Thymus (tissue), 11 donors: ENCODE measurements around the gene CLEC4F. TPM values are rescaled to one million over a fixed set of nuclear protein-coding genes. Genes with fewer than 3 reads are reported as not detected.

Experiments used
- DNase-seq, 9 donors: peaks; one replicate each; pipeline ENCODE4 v3.0.0-alpha.2; 2013; ENCODE audit warnings: low spot score in 9 of 9, low read depth in 6 of 9, missing footprints in 1 of 9
- H3K27ac ChIP-seq, 2 donors: one replicate each; pipeline ENCODE4 v1.5.1; 2013; ENCODE audit warnings: control low read depth in 1 of 2, low read depth in 1 of 2, low read length in 1 of 2, mild to moderate bottlenecking in 1 of 2, moderate library complexity in 1 of 2
- H3K27me3 ChIP-seq, 2 donors: one replicate each; pipeline ENCODE4 v1.5.1; 2013; ENCODE audit warnings: low read length in 1 of 2; ENCODE audit not compliant: control insufficient read depth in 2 of 2, insufficient read depth in 1 of 2
- H3K36me3 ChIP-seq, 2 donors: one replicate each; pipeline ENCODE4 v1.5.1; 2013; ENCODE audit warnings: low read length in 1 of 2, mild to moderate bottlenecking in 1 of 2, moderate library complexity in 1 of 2; ENCODE audit not compliant: control insufficient read depth in 2 of 2, insufficient read depth in 2 of 2
- H3K4me1 ChIP-seq, 2 donors: one replicate each; pipeline ENCODE4 v1.5.1; 2013; ENCODE audit warnings: low read length in 2 of 2; ENCODE audit not compliant: control insufficient read depth in 2 of 2, insufficient read depth in 2 of 2
- H3K4me3 ChIP-seq, 2 donors: one replicate each; pipeline ENCODE4 v1.5.1; 2013; ENCODE audit warnings: low read length in 2 of 2, control low read depth in 1 of 2, mild to moderate bottlenecking in 1 of 2
- H3K9me3 ChIP-seq, 2 donors: one replicate each; pipeline ENCODE4 v1.5.1; 2013; ENCODE audit warnings: low read length in 1 of 2, mild to moderate bottlenecking in 1 of 2; ENCODE audit not compliant: control insufficient read depth in 2 of 2, insufficient read depth in 1 of 2
- WGBS: extraction: QIAGEN DNeasy Blood & Tissue Kit; methylation state at CpG from one replicate; pipeline ENCODE4 v1.1.7; 2013; 5-methylcytosine and 5-hydroxymethylcytosine counted together
- polyA plus RNA-seq: library from polyadenylated mRNA; stranded (reverse); fragments of 200-250 nt; gene quantifications from one replicate; pipeline ENCODE4 v1.2.3, GENCODE V29; 2013
- total RNA-seq: library from RNA; stranded (reverse); fragments of 120-200 nt; gene quantifications from one replicate; pipeline ENCODE4 v1.2.4, GENCODE V29; 2013
- donor health status: healthy.

The CLEC4F gene
- total and polyA plus RNA-seq, 2 donors, result 0.09 to 0.25 TPM

GRCh38 chr2:70829916-70830315 is 9.5 kb upstream of the CLEC4F start:
- no peaks in the 10 kb centered on the region for H3K9me3 ChIP-seq
- DNase-seq, result no peak
- H3K4me3 ChIP-seq, result no peak overlapping the region
- H3K27me3 ChIP-seq, result no peaks in the 10 kb centered on the region
- no peaks in the 10 kb centered on the region for H3K36me3 ChIP-seq
- WGBS, result 90% methylated on average over 1 of the region's 1 CpG
- no peaks in the 10 kb centered on the region for H3K4me1 ChIP-seq
- no peak overlapping the region for H3K27ac ChIP-seq

GRCh38 chr2:70828914-70829824 is 8.8 kb upstream of the CLEC4F start:
- H3K9me3 ChIP-seq, result no peaks in the 10 kb centered on the region
- no peak overlapping the region for H3K27ac ChIP-seq
- no peaks in the 10 kb centered on the region for H3K36me3 ChIP-seq
- no peak overlapping the region for H3K4me3 ChIP-seq
- no peaks in the 10 kb centered on the region for H3K27me3 ChIP-seq
- WGBS, result 86% methylated on average over 6 of the region's 6 CpGs
- DNase-seq, result no peak
- no peaks in the 10 kb centered on the region for H3K4me1 ChIP-seq

- Histone ChIP-seq H3K27me3 (no peaks in the 10 kb centered on the region), H3K27ac (no peak overlapping the region), H3K36me3 (no peaks in the 10 kb centered on the region), H3K4me1 (no peaks in the 10 kb centered on the region), H3K9me3 (no peaks in the 10 kb centered on the region), H3K4me3 (no peak overlapping the region)
- no peak for DNase-seq
- 65% methylated on average over 5 of the region's 5 CpGs for WGBS
Measured at GRCh38 chr2:70828115-70828514, 7.7 kb upstream of the CLEC4F start.

- H3K4me3 ChIP-seq, result no peak overlapping the region
- no peaks in the 10 kb centered on the region for H3K9me3 ChIP-seq
- H3K27ac ChIP-seq, result no peak overlapping the region
- WGBS, result 74% methylated on average over 5 of the region's 5 CpGs
- H3K27me3 ChIP-seq, result no peaks in the 10 kb centered on the region
- no peak for DNase-seq
- H3K4me1 ChIP-seq, result no peaks in the 10 kb centered on the region
- H3K36me3 ChIP-seq, result no peaks in the 10 kb centered on the region
Measured at GRCh38 chr2:70827388-70827787, 7.0 kb upstream of the CLEC4F start.

GRCh38 chr2:70826696-70827350 is 6.4 kb upstream of the CLEC4F start:
- Histone ChIP-seq H3K36me3 (no peaks in the 10 kb centered on the region), H3K4me3 (no peak overlapping the region), H3K9me3 (no peaks in the 10 kb centered on the region), H3K4me1 (no peaks in the 10 kb centered on the region), H3K27me3 (no peaks in the 10 kb centered on the region), H3K27ac (no peak overlapping the region)
- DNase-seq, result no peak
- WGBS, result 61% methylated on average over 4 of the region's 4 CpGs

- H3K27me3 ChIP-seq, result peaks cover 0 to 10% of the 10 kb centered on the region in 2 donors
- no peak overlapping the region for H3K4me3 ChIP-seq
- no peaks in the 10 kb centered on the region for H3K4me1 ChIP-seq
- no peak for DNase-seq
- no peak overlapping the region for H3K27ac ChIP-seq
- no peaks in the 10 kb centered on the region for H3K9me3 ChIP-seq
- H3K36me3 ChIP-seq, result no peaks in the 10 kb centered on the region
- WGBS, result 90% methylated on average over 5 of the region's 5 CpGs
Measured at GRCh38 chr2:70823249-70823648, 2.9 kb upstream of the CLEC4F start.

- Histone ChIP-seq H3K9me3 (no peaks in the 10 kb centered on the region), H3K27ac (no peak overlapping the region), H3K27me3 (peaks cover 0 to 10% of the 10 kb centered on the region in 2 donors), H3K4me1 (no peaks in the 10 kb centered on the region), H3K36me3 (no peaks in the 10 kb centered on the region), H3K4me3 (no peak overlapping the region)
- WGBS, result 94% methylated on average over 8 of the region's 8 CpGs
- DNase-seq, result no peak
Measured at GRCh38 chr2:70822843-70823242, 2.4 kb upstream of the CLEC4F start.

- WGBS, result 98% methylated on average over 3 of the region's 3 CpGs
Measured at GRCh38 chr2:70817284-70817954, 3.0 kb downstream of the CLEC4F start.

GRCh38 chr2:70816726-70817125 is 3.7 kb downstream of the CLEC4F start:
- H3K4me1 ChIP-seq, result no peaks in the 10 kb centered on the region
- no peak for DNase-seq
- no peak overlapping the region for H3K27ac ChIP-seq
- H3K27me3 ChIP-seq, result peaks cover 0 to 14% of the 10 kb centered on the region in 2 donors
- no peaks in the 10 kb centered on the region for H3K36me3 ChIP-seq
- 93% methylated on average over 5 of the region's 5 CpGs for WGBS
- H3K4me3 ChIP-seq, result no peak overlapping the region
- no peaks in the 10 kb centered on the region for H3K9me3 ChIP-seq

More at GRCh38 chr2:70817284-70817954, 3.0 kb downstream of the CLEC4F start:
- H3K4me1 ChIP-seq, result no peaks in the 10 kb centered on the region
- H3K4me3 ChIP-seq, result no peak overlapping the region
- peaks cover 0 to 14% of the 10 kb centered on the region in 2 donors for H3K27me3 ChIP-seq
- H3K9me3 ChIP-seq, result no peaks in the 10 kb centered on the region
- DNase-seq, result no peak
- no peaks in the 10 kb centered on the region for H3K36me3 ChIP-seq
- no peak overlapping the region for H3K27ac ChIP-seq
